AG09319 (cell line): Measurements from ENCODE around the gene CRMP1.

Source experiments
- DNase-seq: peaks from one replicate; pipeline ENCODE4 v3.0.0-alpha.2; 2010; ENCODE audit warnings: low read depth; ENCODE audit errors: extremely low read depth
- CTCF ChIP-seq: IDR thresholded peaks from 2 replicates; pipeline ENCODE4 v1.5.1; 2011; ENCODE audit warnings: low read depth, mild to moderate bottlenecking, inconsistent platforms, low read length, moderate library complexity

CRMP1 gene

GRCh38 chr4:5797866-5798265 lies 95.0 kb downstream of the CRMP1 start:
- no peak for TF ChIP-seq CTCF
- no peak for DNase-seq

GRCh38 chr4:5796976-5797375 lies 95.9 kb downstream of the CRMP1 start:
- no peak for DNase-seq
- no peak for TF ChIP-seq CTCF

GRCh38 chr4:5795580-5795979 lies 97.3 kb downstream of the CRMP1 start:
- no peak for TF ChIP-seq CTCF

GRCh38 chr4:5793514-5793913 lies 99.4 kb downstream of the CRMP1 start:
- no peak for DNase-seq
- no peak for TF ChIP-seq CTCF

More at GRCh38 chr4:5795580-5795979, 97.3 kb downstream of the CRMP1 start:
- no peak for DNase-seq

- TF ChIP-seq CTCF, result no peak
- DNase-seq, result no peak
Measured at GRCh38 chr4:5791654-5792053, 101.2 kb downstream of the CRMP1 start.

GRCh38 chr4:5790546-5790857 lies 102.4 kb downstream of the CRMP1 start:
- no peak for DNase-seq

GRCh38 chr4:5789141-5789540 lies 103.7 kb downstream of the CRMP1 start:
- DNase-seq, result no peak
- TF ChIP-seq CTCF, result no peak

More at GRCh38 chr4:5790546-5790857, 102.4 kb downstream of the CRMP1 start:
- no peak for TF ChIP-seq CTCF
